ENCODE results near the gene KRT38.

KRT38 gene

DNA sequence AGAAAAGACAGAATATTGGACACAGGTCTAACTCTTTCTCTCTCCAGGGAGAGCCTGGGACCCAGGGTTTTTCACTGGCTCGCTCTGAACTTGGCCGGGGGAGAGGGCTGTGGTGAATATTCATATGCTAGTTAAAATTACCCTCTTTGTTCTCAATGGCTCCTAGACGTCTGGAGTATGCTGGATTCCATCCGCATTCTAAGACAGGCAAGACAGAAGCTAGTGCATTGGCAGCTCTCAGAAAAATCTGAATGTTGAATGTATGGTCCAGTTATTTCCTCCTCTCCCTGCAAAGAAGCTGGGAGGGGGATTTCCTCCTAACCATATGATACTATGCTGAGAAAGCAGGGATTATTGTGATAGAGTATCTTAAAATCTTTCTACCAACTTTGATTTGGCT, 53.1 kb downstream of the KRT38 start:
- no peak overlapping the region for H3K4me3 ChIP-seq (replicated peaks; ENCODE audit: low read depth, low read length)
- TF ChIP-seq, protein P1, sequence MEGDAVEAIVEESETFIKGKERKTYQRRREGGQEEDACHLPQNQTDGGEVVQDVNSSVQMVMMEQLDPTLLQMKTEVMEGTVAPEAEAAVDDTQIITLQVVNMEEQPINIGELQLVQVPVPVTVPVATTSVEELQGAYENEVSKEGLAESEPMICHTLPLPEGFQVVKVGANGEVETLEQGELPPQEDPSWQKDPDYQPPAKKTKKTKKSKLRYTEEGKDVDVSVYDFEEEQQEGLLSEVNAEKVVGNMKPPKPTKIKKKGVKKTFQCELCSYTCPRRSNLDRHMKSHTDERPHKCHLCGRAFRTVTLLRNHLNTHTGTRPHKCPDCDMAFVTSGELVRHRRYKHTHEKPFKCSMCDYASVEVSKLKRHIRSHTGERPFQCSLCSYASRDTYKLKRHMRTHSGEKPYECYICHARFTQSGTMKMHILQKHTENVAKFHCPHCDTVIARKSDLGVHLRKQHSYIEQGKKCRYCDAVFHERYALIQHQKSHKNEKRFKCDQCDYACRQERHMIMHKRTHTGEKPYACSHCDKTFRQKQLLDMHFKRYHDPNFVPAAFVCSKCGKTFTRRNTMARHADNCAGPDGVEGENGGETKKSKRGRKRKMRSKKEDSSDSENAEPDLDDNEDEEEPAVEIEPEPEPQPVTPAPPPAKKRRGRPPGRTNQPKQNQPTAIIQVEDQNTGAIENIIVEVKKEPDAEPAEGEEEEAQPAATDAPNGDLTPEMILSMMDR (IDR thresholded peaks at IDR 0.05; ENCODE audit: low read depth, low read length, missing control alignments), result no peak
- no peak for DNase-seq (ENCODE audit: extremely low read depth, low read depth)

DNA sequence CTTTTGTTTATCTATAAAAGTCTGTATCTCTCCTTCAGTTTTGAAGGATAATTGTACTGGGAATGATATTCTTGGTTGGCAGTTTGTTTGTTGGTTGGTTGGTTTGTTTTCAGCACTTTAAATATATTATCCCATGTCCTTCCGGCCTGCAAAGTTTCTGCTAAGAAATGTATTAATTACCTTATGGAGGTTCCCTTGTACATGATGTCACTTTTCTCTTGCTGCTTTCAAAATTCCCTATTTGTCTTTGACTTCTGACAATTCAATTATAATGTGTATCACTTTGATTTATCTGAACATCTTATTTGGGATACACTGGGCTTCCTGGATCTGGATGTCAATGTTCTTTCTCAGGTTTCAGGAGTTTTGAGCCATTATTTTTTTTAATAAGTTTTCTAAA, 54.6 kb downstream of the KRT38 start:
- H3K4me3 ChIP-seq (replicated peaks; ENCODE audit: low read depth, low read length), result no peak overlapping the region
- no peak for DNase-seq (ENCODE audit: extremely low read depth, low read depth)
- TF ChIP-seq, protein P1 (IDR thresholded peaks at IDR 0.05; ENCODE audit: low read depth, low read length, missing control alignments), result no peak
